Measurements from ENCODE around the gene KANSL1.

DNA sequence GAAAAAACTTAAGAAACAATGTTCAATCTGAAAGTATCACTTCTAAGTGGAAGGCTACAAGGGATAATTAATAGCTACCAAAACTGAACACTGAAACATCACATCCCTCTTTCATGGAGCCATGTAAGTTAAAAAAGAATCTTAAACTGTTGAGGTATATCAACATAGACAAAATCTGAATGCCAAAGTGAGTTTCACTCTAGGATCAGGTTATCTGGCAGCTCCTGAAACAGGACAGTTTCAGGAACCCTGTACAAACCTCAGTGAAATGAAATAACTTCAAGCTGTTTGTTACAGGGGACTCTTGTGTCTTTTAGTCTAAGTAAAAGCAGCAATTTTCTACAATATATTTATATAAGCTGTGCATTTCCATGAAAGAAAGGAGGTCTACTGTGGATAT, 73.2 kb downstream of the KANSL1 start:
- TF ChIP-seq, protein P1, sequence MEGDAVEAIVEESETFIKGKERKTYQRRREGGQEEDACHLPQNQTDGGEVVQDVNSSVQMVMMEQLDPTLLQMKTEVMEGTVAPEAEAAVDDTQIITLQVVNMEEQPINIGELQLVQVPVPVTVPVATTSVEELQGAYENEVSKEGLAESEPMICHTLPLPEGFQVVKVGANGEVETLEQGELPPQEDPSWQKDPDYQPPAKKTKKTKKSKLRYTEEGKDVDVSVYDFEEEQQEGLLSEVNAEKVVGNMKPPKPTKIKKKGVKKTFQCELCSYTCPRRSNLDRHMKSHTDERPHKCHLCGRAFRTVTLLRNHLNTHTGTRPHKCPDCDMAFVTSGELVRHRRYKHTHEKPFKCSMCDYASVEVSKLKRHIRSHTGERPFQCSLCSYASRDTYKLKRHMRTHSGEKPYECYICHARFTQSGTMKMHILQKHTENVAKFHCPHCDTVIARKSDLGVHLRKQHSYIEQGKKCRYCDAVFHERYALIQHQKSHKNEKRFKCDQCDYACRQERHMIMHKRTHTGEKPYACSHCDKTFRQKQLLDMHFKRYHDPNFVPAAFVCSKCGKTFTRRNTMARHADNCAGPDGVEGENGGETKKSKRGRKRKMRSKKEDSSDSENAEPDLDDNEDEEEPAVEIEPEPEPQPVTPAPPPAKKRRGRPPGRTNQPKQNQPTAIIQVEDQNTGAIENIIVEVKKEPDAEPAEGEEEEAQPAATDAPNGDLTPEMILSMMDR (IDR thresholded peaks at IDR 0.05), result no peak
- TF ChIP-seq EZH2 (IDR thresholded peaks at IDR 0.05; ENCODE audit: borderline replicate concordance, insufficient read depth, low read depth, low read length, poor library complexity, severe bottlenecking), result no peak
